ENCODE measurements around the gene CNNM4. TPM values are rescaled to one million over a fixed set of nuclear protein-coding genes. Genes with fewer than 3 reads are reported as not detected.
"Not testable (repeated sequence)": the region's sequence is repeated elsewhere in the genome, so short reads cannot be mapped to it uniquely, and the experiment has no call there.

The CNNM4 gene
- total RNA-seq, 1 donor from 2014 or later: 8.3 TPM

- Histone ChIP-seq H3K36me3 (peaks cover 0 to 22% of the 10 kb centered on the region in 2 donors), H3K4me1 (peaks cover 8% of the 10 kb centered on the region), H3K4me3 (no peak overlapping the region), H3K9me3 (no peaks in the 10 kb centered on the region), H3K27me3 (no peaks in the 10 kb centered on the region), H3K27ac (no peak overlapping the region)
- TF ChIP-seq POLR2AphosphoS5 (IDR thresholded peaks at IDR 0.05; ENCODE audit: insufficient read depth in 1 of 2, low read depth in 1 of 2) (no peak), POLR2A (IDR thresholded peaks at IDR 0.05) (no peak), CTCF (IDR thresholded peaks at IDR 0.05) (no peak)
- intact Hi-C loops (cut with DNase I): no loop called here
- no peak for DNase-seq (ENCODE audit: extremely low spot score in 2 of 2)
These were observed 41.3 kb downstream of the CNNM4 start for GRCh38 chr2:96801786-96802595.

GRCh38 chr2:96802721-96803120 is 42.0 kb downstream of the CNNM4 start:
- Histone ChIP-seq H3K4me3 (no peak overlapping the region), H3K27me3 (no peaks in the 10 kb centered on the region), H3K4me1 (peaks cover 8% of the 10 kb centered on the region), H3K9me3 (no peaks in the 10 kb centered on the region), H3K27ac (no peak overlapping the region), H3K36me3 (peaks cover 0 to 22% of the 10 kb centered on the region in 2 donors)
- no peak for DNase-seq (ENCODE audit: extremely low spot score in 2 of 2)
- no peak for TF ChIP-seq POLR2A (IDR thresholded peaks at IDR 0.05)
- TF ChIP-seq CTCF (IDR thresholded peaks at IDR 0.05): no peak
- TF ChIP-seq POLR2AphosphoS5 (IDR thresholded peaks at IDR 0.05; ENCODE audit: insufficient read depth in 1 of 2, low read depth in 1 of 2): no peak
- intact Hi-C loops (cut with DNase I): no loop called here

- Histone ChIP-seq H3K9me3 (no peaks in the 10 kb centered on the region), H3K4me3 (no peak overlapping the region), H3K27me3 (no peaks in the 10 kb centered on the region), H3K27ac (no peak overlapping the region), H3K4me1 (peaks cover 8% of the 10 kb centered on the region), H3K36me3 (peaks cover 0 to 27% of the 10 kb centered on the region in 2 donors)
- TF ChIP-seq POLR2AphosphoS5 (IDR thresholded peaks at IDR 0.05; ENCODE audit: insufficient read depth in 1 of 2, low read depth in 1 of 2) (no peak), CTCF (IDR thresholded peaks at IDR 0.05) (no peak), POLR2A (IDR thresholded peaks at IDR 0.05) (no peak)
- intact Hi-C loops (cut with DNase I): no loop called here
- DNase-seq (ENCODE audit: extremely low spot score in 2 of 2): no peak
These were observed 44.3 kb downstream of the CNNM4 start for GRCh38 chr2:96804986-96805385.

GRCh38 chr2:96805946-96806345 is 45.2 kb downstream of the CNNM4 start:
- DNase-seq (ENCODE audit: extremely low spot score in 2 of 2); intact Hi-C loops (cut with DNase I); H3K4me3 ChIP-seq; H3K27me3 ChIP-seq; H3K9me3 ChIP-seq; H3K27ac ChIP-seq; H3K4me1 ChIP-seq: not testable (repeated sequence)
- peaks cover 0 to 31% of the 10 kb centered on the region in 2 donors for H3K36me3 ChIP-seq

GRCh38 chr2:96806468-96807126 is 45.9 kb downstream of the CNNM4 start:
- Histone ChIP-seq H3K36me3 (peaks cover 0 to 31% of the 10 kb centered on the region in 2 donors), H3K27ac (no peak overlapping the region), H3K9me3 (no peaks in the 10 kb centered on the region), H3K4me3 (no peak overlapping the region), H3K4me1 (peaks cover 2% of the 10 kb centered on the region), H3K27me3 (no peaks in the 10 kb centered on the region)
- intact Hi-C loops (cut with DNase I): no loop called here
- DNase-seq (ENCODE audit: extremely low spot score in 2 of 2): no peak
- TF ChIP-seq POLR2AphosphoS5 (IDR thresholded peaks at IDR 0.05; ENCODE audit: insufficient read depth in 1 of 2, low read depth in 1 of 2) (no peak), CTCF (IDR thresholded peaks at IDR 0.05) (no peak), POLR2A (IDR thresholded peaks at IDR 0.05) (no peak)
